Endothelial cell of umbilical vein (primary cell): Measurements from ENCODE around the gene GLMN. TPM values are rescaled to one million over a fixed set of nuclear protein-coding genes. Genes with fewer than 3 reads are reported as not detected.

Experiments used
- BruUV-seq: library from RNA; stranded (reverse); fragments of 400-500 nt; replicated peaks from 2 replicates; lab custom pipeline; 2021; lab: Mats Ljungman, UMichigan
- CTCF ChIA-PET: fragments of 300-600, 350-600 bp; sonication (Branson Sonifier 250); formaldehyde crosslinking; loops from one replicate; lab custom pipeline; 2021; ENCODE audit warnings: antibody characterized with exemption, inconsistent platforms; lab: Charles Lee
- POLR2A ChIA-PET: fragments of 300-600, 350-600 bp; sonication (Branson Sonifier 250); formaldehyde crosslinking; loops from one replicate; lab custom pipeline; 2021; ENCODE audit warnings: antibody characterized with exemption, inconsistent platforms; lab: Charles Lee
- DNase-seq: peaks from one replicate; pipeline ENCODE4 v3.0.0-alpha.2; 2011; ENCODE audit warnings: low read depth, low spot score
- FAIRE-seq: peaks from 2 replicates; lab custom pipeline; 2011; peaks lifted over from hg19 to GRCh38; lab: Jason Lieb, UNC
- H2AFZ ChIP-seq: 2 replicates; pipeline ENCODE4 v1.6.0; 2012; ENCODE audit warnings: low read depth, low read length, control low read depth, inconsistent platforms
- H3K27ac ChIP-seq: 2 replicates; pipeline ENCODE4 v1.5.1; 2011; ENCODE audit warnings: low read depth, mild to moderate bottlenecking, control low read depth, low read length, moderate library complexity; ENCODE audit not compliant: insufficient read depth
- H3K27me3 ChIP-seq, 2 experiments: 2 replicates each; pipeline versions ENCODE4 v1.6.0 to v1.6.1; 2011; ENCODE audit warnings: low read length in 2 of 2, mixed read lengths in 1 of 2; ENCODE audit not compliant: control insufficient read depth in 2 of 2, insufficient read depth in 2 of 2
- H3K36me3 ChIP-seq, 2 experiments: 2 replicates in 1 of 2; 3 replicates in 1 of 2; pipeline ENCODE4 v1.5.1; 2011; ENCODE audit warnings: low read length in 2 of 2, mild to moderate bottlenecking in 1 of 2, moderate library complexity in 1 of 2; ENCODE audit not compliant: control insufficient read depth in 2 of 2, insufficient read depth in 2 of 2; ENCODE audit errors: extremely low read depth in 1 of 2
- H3K4me1 ChIP-seq: 3 replicates; pipeline ENCODE4 v1.5.1; 2011; ENCODE audit warnings: mild to moderate bottlenecking, low read length; ENCODE audit not compliant: control insufficient read depth, insufficient read depth; ENCODE audit errors: extremely low read depth
- H3K4me2 ChIP-seq: 2 replicates; pipeline ENCODE4 v1.6.1; 2011; ENCODE audit warnings: low read length, control low read depth, mixed read lengths; ENCODE audit not compliant: insufficient read depth
- H3K4me3 ChIP-seq, 3 experiments: fragments of 200-600 bp in 1 of 3; sonication (generic), shearing (Covaris generic) in 1 of 3; replicated peaks in 1 of 3; 2 replicates each; pipeline ENCODE4 v1.5.1; 2011 to 2016; ENCODE audit warnings: control low read depth in 3 of 3, low read length in 3 of 3, mild to moderate bottlenecking in 2 of 3, inconsistent platforms in 1 of 3, low read depth in 1 of 3, moderate library complexity in 1 of 3; ENCODE audit not compliant: insufficient read depth in 1 of 3
- H3K79me2 ChIP-seq: 2 replicates; pipeline ENCODE4 v1.6.0; 2012; ENCODE audit warnings: low read length, inconsistent platforms; ENCODE audit not compliant: control insufficient read depth, insufficient read depth
- H3K9ac ChIP-seq: replicated peaks from 2 replicates; pipeline ENCODE3; 2011; ENCODE audit warnings: low read length, control low read depth; ENCODE audit not compliant: insufficient read depth; ENCODE audit errors: extremely low read depth
- H3K9me1 ChIP-seq: replicated peaks from 3 replicates; pipeline ENCODE4 v1.6.0; 2011; ENCODE audit warnings: mild to moderate bottlenecking, low read length; ENCODE audit not compliant: control insufficient read depth, insufficient read depth; ENCODE audit errors: extremely low read depth
- H3K9me3 ChIP-seq: replicated peaks from 2 replicates; pipeline ENCODE4 v1.5.1; 2012; ENCODE audit warnings: low read length, inconsistent platforms; ENCODE audit not compliant: control insufficient read depth, insufficient read depth
- H4K20me1 ChIP-seq: replicated peaks from 2 replicates; pipeline ENCODE3; 2011; ENCODE audit warnings: mild to moderate bottlenecking, low read length; ENCODE audit not compliant: control insufficient read depth, insufficient read depth; ENCODE audit errors: extremely low read depth
- CTCF ChIP-seq, 2 donors: IDR thresholded peaks; 1 replicate in 1 of 2; 2 replicates in 1 of 2; pipeline ENCODE4 v1.5.1; 2011; ENCODE audit warnings: low read length in 2 of 2, mild to moderate bottlenecking in 2 of 2, moderate library complexity in 2 of 2, control low read depth in 1 of 2, inconsistent platforms in 1 of 2, low read depth in 1 of 2; ENCODE audit not compliant: insufficient read depth in 1 of 2; ENCODE audit errors: extremely low read depth in 1 of 2
- EZH2 ChIP-seq: IDR thresholded peaks from 2 replicates; pipeline ENCODE4 v1.6.1; 2012; ENCODE audit warnings: borderline replicate concordance, low read depth, mild to moderate bottlenecking, moderate library complexity, low read length, inconsistent platforms; ENCODE audit not compliant: severe bottlenecking
- FOS ChIP-seq: IDR thresholded peaks from 2 replicates; pipeline ENCODE4 v1.6.1; 2011; ENCODE audit warnings: mild to moderate bottlenecking, low read length, moderate library complexity, borderline replicate concordance; ENCODE audit not compliant: insufficient read depth
- GATA2 ChIP-seq: IDR thresholded peaks from 2 replicates; pipeline ENCODE4 v1.7.0; 2011; ENCODE audit warnings: low read depth, mild to moderate bottlenecking, moderate library complexity, mixed read lengths, low read length; ENCODE audit not compliant: insufficient read length, insufficient read depth
- JUN ChIP-seq: IDR thresholded peaks from 2 replicates; pipeline ENCODE4 v1.6.1; 2011; ENCODE audit warnings: borderline replicate concordance, low read depth; ENCODE audit not compliant: insufficient read length, insufficient read depth
- MAX ChIP-seq: IDR thresholded peaks from 2 replicates; pipeline ENCODE4 v1.6.1; 2011; ENCODE audit not compliant: insufficient read depth, insufficient read length
- MYC ChIP-seq: IDR thresholded peaks from one replicate; pipeline ENCODE4 v1.6.1; 2011; ENCODE audit warnings: mild to moderate bottlenecking, low read depth, low read length
- POLR2A ChIP-seq: IDR thresholded peaks from 2 replicates; pipeline ENCODE4 v1.6.1; 2012; ENCODE audit warnings: low read depth, mild to moderate bottlenecking, control low read depth, low read length
- POLR2AphosphoS5 ChIP-seq: IDR thresholded peaks from 2 replicates; pipeline ENCODE4 v1.6.1; 2012; ENCODE audit warnings: low read depth, mild to moderate bottlenecking, control low read depth, low read length, moderate library complexity; ENCODE audit not compliant: insufficient read depth
- dilution Hi-C: fragments of 300-500 bp; cut with MboI; formaldehyde crosslinking; loops from one replicate; pipeline ENCODE4 v1.15.0; 2019; ENCODE audit warnings: low sequenced_read_pairs; ENCODE audit not compliant: extremely low pct_ligation_motif_present
- intact Hi-C: fragments of 100-400 bp; cut with micrococcal nuclease; formaldehyde crosslinking; loops from one replicate; pipeline ENCODE4 v1.10.0; 2022
- polyA plus RNA-seq, 4 experiments: library from polyadenylated mRNA; depleted of rRNA in 3 of 4; stranded (reverse) in 3 of 4; unstranded in 1 of 4; fragments of >200 nt; gene quantifications; 2 replicates each; pipeline versions ENCODE4 v1.2.1 to v1.2.3, GENCODE V29; 2011 to 2012; ENCODE audit warnings: missing spikeins in 1 of 4
- total RNA-seq: library from RNA; stranded (reverse); gene quantifications from 2 replicates; pipeline ENCODE4 v1.2.3, GENCODE V29; 2021

GLMN gene
- total and polyA plus RNA-seq, 2 donors (not counting 3 experiments of a cell fraction or from before 2014, with no cell fraction given): 2.4 to 13.2 TPM

- dilution Hi-C loops (no loop called here), intact Hi-C loops (no loop called here)
- Histone ChIP-seq H3K27ac (no peak overlapping the region), H3K4me2 (no peak overlapping the region), H3K9me1 (no peaks in the 10 kb centered on the region), H3K27me3 (no peaks in the 10 kb centered on the region), H4K20me1 (no peaks in the 10 kb centered on the region), H3K9ac (no peak overlapping the region), H3K36me3 (peaks cover 0 to 3% of the 10 kb centered on the region in 2 experiments), H3K4me1 (no peaks in the 10 kb centered on the region), H2AFZ (no peak overlapping the region), H3K9me3 (no peaks in the 10 kb centered on the region), H3K4me3 (no peak overlapping the region), H3K79me2 (no peaks in the 10 kb centered on the region)
- POLR2A ChIA-PET: interaction anchor here (0.6 kb wide), 1 partner anchor 16 kb away, joined by 3 read pairs; no protein-coding TSS in a partner anchor
- FAIRE-seq: no peak
- no peak for DNase-seq
- BruUV-seq: no TSS peak
- TF ChIP-seq JUN (no peak), POLR2A (no peak), POLR2AphosphoS5 (no peak), FOS (no peak), CTCF (IDR thresholded peaks at IDR 0.05; ENCODE audit: extremely low read depth in 1 of 2, insufficient read depth in 1 of 2, low read depth in 1 of 2, low read length in 2 of 2) (no peak), MAX (no peak), MYC (no peak), EZH2 (no peak), GATA2 (no peak)
- CTCF ChIA-PET: interaction anchor here (0.6 to 1.4 kb wide), 5 partner anchors 24 to 451 kb away, joined by 3 to 4 read pairs (median 3); no protein-coding TSS in a partner anchor
These were observed 41.4 kb upstream of the GLMN start for GRCh38 chr1:92340154-92340553.
